Esophagus muscularis mucosa (tissue), 3 donors: ENCODE data around the gene LOXL1.

Experiments used
- POLR2A ChIP-seq: fragments of 450-650 bp; IDR thresholded peaks from one replicate; pipeline ENCODE4 v1.6.1; 2017; ENCODE audit warnings: antibody characterized with exemption, moderate library complexity, mild to moderate bottlenecking, low read depth
- TF ChIP-seq, protein P1 (sequence below), 3 experiments: fragments of 200-600 bp in 2 of 3; fragments of 450-650 bp in 1 of 3; sonication (generic) in 2 of 3; IDR thresholded peaks; one replicate each; pipeline ENCODE4 v1.5.1; 2017 to 2019; ENCODE audit warnings: antibody characterized with exemption in 3 of 3, mild to moderate bottlenecking in 2 of 3, moderate library complexity in 1 of 3

DNA sequence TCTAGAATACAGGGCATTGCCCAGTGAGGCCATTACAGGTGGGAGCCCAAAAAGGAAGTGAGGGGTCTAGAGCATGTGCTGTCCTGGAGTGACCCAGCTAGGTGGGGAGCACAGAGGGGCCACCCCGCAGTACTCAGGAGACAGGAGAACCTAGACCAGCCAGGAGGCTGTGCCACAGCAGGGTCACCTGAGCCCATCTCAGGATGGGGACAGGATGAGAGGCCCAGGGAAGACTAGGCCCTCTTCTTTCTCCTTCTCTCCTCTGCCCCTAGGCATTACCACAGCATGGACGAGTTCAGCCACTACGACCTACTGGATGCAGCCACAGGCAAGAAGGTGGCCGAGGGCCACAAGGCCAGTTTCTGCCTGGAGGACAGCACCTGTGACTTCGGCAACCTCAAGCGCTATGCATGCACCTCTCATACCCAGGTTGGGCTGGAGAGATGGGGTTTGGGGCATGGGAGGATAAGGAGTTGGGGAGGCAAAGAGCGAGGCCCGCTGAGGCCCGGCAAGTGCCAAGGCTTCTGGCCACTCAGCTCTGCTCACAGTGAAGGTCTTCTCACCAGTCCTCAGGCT, 20.6 kb downstream of the LOXL1 start:
- TF ChIP-seq, protein P1, sequence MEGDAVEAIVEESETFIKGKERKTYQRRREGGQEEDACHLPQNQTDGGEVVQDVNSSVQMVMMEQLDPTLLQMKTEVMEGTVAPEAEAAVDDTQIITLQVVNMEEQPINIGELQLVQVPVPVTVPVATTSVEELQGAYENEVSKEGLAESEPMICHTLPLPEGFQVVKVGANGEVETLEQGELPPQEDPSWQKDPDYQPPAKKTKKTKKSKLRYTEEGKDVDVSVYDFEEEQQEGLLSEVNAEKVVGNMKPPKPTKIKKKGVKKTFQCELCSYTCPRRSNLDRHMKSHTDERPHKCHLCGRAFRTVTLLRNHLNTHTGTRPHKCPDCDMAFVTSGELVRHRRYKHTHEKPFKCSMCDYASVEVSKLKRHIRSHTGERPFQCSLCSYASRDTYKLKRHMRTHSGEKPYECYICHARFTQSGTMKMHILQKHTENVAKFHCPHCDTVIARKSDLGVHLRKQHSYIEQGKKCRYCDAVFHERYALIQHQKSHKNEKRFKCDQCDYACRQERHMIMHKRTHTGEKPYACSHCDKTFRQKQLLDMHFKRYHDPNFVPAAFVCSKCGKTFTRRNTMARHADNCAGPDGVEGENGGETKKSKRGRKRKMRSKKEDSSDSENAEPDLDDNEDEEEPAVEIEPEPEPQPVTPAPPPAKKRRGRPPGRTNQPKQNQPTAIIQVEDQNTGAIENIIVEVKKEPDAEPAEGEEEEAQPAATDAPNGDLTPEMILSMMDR (IDR thresholded peaks at IDR 0.05), result no peak
- TF ChIP-seq POLR2A, result no peak
